Hepatocyte (in vitro differentiated cells): ENCODE results near the gene NXPE3. TPM values are rescaled to one million over a fixed set of nuclear protein-coding genes. Genes with fewer than 3 reads are reported as not detected.
A peak's percentile ranks its signal among the peaks of the same experiment; 100 is the strongest.

ENCODE experiments used
- DNase-seq: peaks from one replicate; pipeline ENCODE4 v3.0.0-alpha.2; 2016; ENCODE audit warnings: low spot score
- H2AFZ ChIP-seq: fragments of 200-600 bp; sonication (generic); 2 replicates; pipeline ENCODE4 v1.6.0; 2016; ENCODE audit warnings: antibody characterized with exemption, mild to moderate bottlenecking
- H3K27ac ChIP-seq: fragments of 200-600 bp; sonication (generic); 2 replicates; pipeline ENCODE4 v1.5.1; 2016; ENCODE audit warnings: mild to moderate bottlenecking
- H3K27me3 ChIP-seq: fragments of 200-600 bp; sonication (generic); 2 replicates; pipeline ENCODE4 v1.6.1; 2016
- H3K36me3 ChIP-seq: fragments of 200-600 bp; sonication (generic); replicated peaks from 2 replicates; pipeline ENCODE4 v1.5.1; 2016; ENCODE audit warnings: low read depth; ENCODE audit not compliant: insufficient read depth
- H3K4me1 ChIP-seq: fragments of 200-600 bp; sonication (generic); 2 replicates; pipeline ENCODE4 v1.5.1; 2016; ENCODE audit warnings: mild to moderate bottlenecking, moderate library complexity; ENCODE audit not compliant: insufficient read depth
- H3K4me2 ChIP-seq: fragments of 200-600 bp; sonication (generic); 2 replicates; pipeline ENCODE4 v1.6.0; 2016
- H3K4me3 ChIP-seq: fragments of 200-600 bp; sonication (generic); 2 replicates; pipeline ENCODE4 v1.5.1; 2016; ENCODE audit warnings: mild to moderate bottlenecking
- H3K79me2 ChIP-seq: fragments of 200-600 bp; sonication (generic); 2 replicates; pipeline ENCODE4 v1.6.0; 2017; ENCODE audit warnings: mild to moderate bottlenecking
- H3K9me2 ChIP-seq: fragments of 200-600 bp; sonication (generic); replicated peaks from 2 replicates; pipeline ENCODE4 v1.6.0; 2017; ENCODE audit warnings: mild to moderate bottlenecking; ENCODE audit not compliant: insufficient read depth
- H3K9me3 ChIP-seq: fragments of 200-600 bp; sonication (generic); 2 replicates; pipeline ENCODE4 v1.5.1; 2016; ENCODE audit warnings: low read depth, mild to moderate bottlenecking
- H4K20me1 ChIP-seq: fragments of 200-600 bp; sonication (generic); 2 replicates; pipeline ENCODE4 v1.6.0; 2016; ENCODE audit warnings: mild to moderate bottlenecking; ENCODE audit not compliant: insufficient read depth, poor library complexity, severe bottlenecking
- EZH2 ChIP-seq: fragments of 200-600 bp; sonication (generic); IDR thresholded peaks from 2 replicates; pipeline ENCODE4 v1.6.1; 2016; ENCODE audit warnings: antibody characterized with exemption, mild to moderate bottlenecking, borderline replicate concordance
- EZH2phosphoT487 ChIP-seq: fragments of 200-600 bp; sonication (generic); IDR thresholded peaks from one replicate; pipeline ENCODE4 v1.6.1; 2018; ENCODE audit warnings: antibody characterized with exemption, mild to moderate bottlenecking, low read depth, moderate library complexity; ENCODE audit not compliant: unreplicated experiment, severe bottlenecking
- WGBS: methylation state at CpG from one replicate; pipeline ENCODE4 v1.1.6; 2016; ENCODE audit warnings: low lambda C conversion rate; ENCODE audit errors: missing lambda C conversion rate; 5-methylcytosine and 5-hydroxymethylcytosine counted together
- polyA plus RNA-seq: library from polyadenylated mRNA; unstranded; fragments of >200 nt; fragmentation: Nextera tagmentation; extraction: Ambion mirVana; gene quantifications from 2 replicates; pipeline ENCODE4 v1.2.1, GENCODE V29; 2016
- total RNA-seq: library from RNA; depleted of rRNA; stranded (reverse); fragments of >200 nt; gene quantifications from 2 replicates; pipeline ENCODE4 v1.2.3, GENCODE V29; 2014
- TF ChIP-seq, protein P1 (sequence below): fragments of 200-600 bp; sonication (generic); IDR thresholded peaks from 2 replicates; pipeline ENCODE4 v1.5.1; 2016; ENCODE audit warnings: antibody characterized with exemption, mild to moderate bottlenecking; ENCODE audit not compliant: poor library complexity

NXPE3 gene
- total and polyA plus RNA-seq, 2 experiments from 2014 or later, result 5.9 TPM

DNA sequence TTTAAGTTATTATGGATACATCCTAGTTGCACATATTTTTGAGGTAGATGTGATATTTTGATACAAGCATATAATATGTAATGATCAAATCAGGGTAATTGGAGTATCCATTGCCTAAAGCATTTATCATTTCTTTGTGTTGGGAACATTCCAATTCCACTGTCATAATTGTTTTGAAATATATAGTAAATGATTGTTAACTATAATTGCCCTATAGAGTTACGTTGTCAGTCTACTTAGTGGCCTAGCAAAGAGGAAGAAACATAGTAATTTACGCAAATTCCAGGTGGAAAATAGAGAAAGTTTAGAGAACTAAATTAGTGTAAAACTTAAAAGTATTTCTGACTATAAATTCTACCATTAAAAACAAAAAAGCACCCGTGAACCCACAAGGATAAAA lies 24.9 kb downstream of the NXPE3 start:
- H3K4me3 ChIP-seq, result no peak overlapping the region
- no peaks in the 10 kb centered on the region for H4K20me1 ChIP-seq
- no peak overlapping the region for H3K4me2 ChIP-seq
- H3K9me3 ChIP-seq, result no peaks in the 10 kb centered on the region
- H3K9me2 ChIP-seq, result no peaks in the 10 kb centered on the region
- no peaks in the 10 kb centered on the region for H3K4me1 ChIP-seq
- WGBS, result 75% methylated on average over 3 of the region's 3 CpGs
- H3K27me3 ChIP-seq, result no peaks in the 10 kb centered on the region
- no peak for DNase-seq
- H2AFZ ChIP-seq, result no peak overlapping the region
- no peak overlapping the region for H3K27ac ChIP-seq
- no peaks in the 10 kb centered on the region for H3K36me3 ChIP-seq
- H3K79me2 ChIP-seq, result no peaks in the 10 kb centered on the region
- TF ChIP-seq EZH2, result no peak
- TF ChIP-seq, protein P1, sequence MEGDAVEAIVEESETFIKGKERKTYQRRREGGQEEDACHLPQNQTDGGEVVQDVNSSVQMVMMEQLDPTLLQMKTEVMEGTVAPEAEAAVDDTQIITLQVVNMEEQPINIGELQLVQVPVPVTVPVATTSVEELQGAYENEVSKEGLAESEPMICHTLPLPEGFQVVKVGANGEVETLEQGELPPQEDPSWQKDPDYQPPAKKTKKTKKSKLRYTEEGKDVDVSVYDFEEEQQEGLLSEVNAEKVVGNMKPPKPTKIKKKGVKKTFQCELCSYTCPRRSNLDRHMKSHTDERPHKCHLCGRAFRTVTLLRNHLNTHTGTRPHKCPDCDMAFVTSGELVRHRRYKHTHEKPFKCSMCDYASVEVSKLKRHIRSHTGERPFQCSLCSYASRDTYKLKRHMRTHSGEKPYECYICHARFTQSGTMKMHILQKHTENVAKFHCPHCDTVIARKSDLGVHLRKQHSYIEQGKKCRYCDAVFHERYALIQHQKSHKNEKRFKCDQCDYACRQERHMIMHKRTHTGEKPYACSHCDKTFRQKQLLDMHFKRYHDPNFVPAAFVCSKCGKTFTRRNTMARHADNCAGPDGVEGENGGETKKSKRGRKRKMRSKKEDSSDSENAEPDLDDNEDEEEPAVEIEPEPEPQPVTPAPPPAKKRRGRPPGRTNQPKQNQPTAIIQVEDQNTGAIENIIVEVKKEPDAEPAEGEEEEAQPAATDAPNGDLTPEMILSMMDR, result no peak
- TF ChIP-seq EZH2phosphoT487, result no peak

- WGBS, result 81% methylated on average over 1 of the region's 1 CpG
- H3K36me3 ChIP-seq, result no peaks in the 10 kb centered on the region
- TF ChIP-seq EZH2phosphoT487 (no peak), EZH2 (no peak)
- TF ChIP-seq, protein P1, result no peak
- no peak overlapping the region for H3K4me3 ChIP-seq
- H3K9me2 ChIP-seq, result no peaks in the 10 kb centered on the region
- H3K4me2 ChIP-seq, result no peak overlapping the region
- no peak overlapping the region for H3K27ac ChIP-seq
- peaks cover 10% of the 10 kb centered on the region for H3K4me1 ChIP-seq
- H2AFZ ChIP-seq, result no peak overlapping the region
- H3K79me2 ChIP-seq, result no peaks in the 10 kb centered on the region
- H3K9me3 ChIP-seq, result no peaks in the 10 kb centered on the region
- DNase-seq, result no peak
- no peaks in the 10 kb centered on the region for H3K27me3 ChIP-seq
- no peaks in the 10 kb centered on the region for H4K20me1 ChIP-seq
Observed at GRCh38 chr3:101806491-101806890, 27.5 kb downstream of the NXPE3 start.

DNA sequence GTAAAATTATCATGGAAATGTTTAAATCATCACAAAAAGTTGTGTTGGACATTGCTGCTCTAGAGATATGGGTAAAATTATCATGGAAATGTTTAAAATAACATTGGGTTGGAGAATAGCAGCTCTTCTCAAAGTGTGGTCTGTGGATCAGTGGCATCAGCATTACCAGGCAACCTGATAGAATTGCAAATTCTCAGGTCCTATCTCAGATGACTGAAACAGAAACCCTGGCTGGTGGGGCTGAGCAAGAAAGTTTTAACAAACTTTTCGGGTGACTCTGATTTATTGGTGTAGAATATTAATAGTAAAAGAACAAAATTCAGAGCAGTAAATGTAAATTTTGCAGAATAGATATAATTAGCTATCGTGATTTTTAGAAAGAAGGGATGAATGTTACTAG lies 28.9 kb downstream of the NXPE3 start:
- H3K79me2 ChIP-seq, result no peaks in the 10 kb centered on the region
- peaks cover 10% of the 10 kb centered on the region for H3K4me1 ChIP-seq
- no peaks in the 10 kb centered on the region for H4K20me1 ChIP-seq
- no peaks in the 10 kb centered on the region for H3K27me3 ChIP-seq
- no peaks in the 10 kb centered on the region for H3K9me2 ChIP-seq
- H3K4me3 ChIP-seq, result no peak overlapping the region
- no peak overlapping the region for H3K27ac ChIP-seq
- H2AFZ ChIP-seq, result no peak overlapping the region
- no peaks in the 10 kb centered on the region for H3K9me3 ChIP-seq
- H3K36me3 ChIP-seq, result no peaks in the 10 kb centered on the region
- no peak for DNase-seq
- TF ChIP-seq EZH2 (no peak), EZH2phosphoT487 (no peak)
- TF ChIP-seq, protein P1, result no peak
- no peak overlapping the region for H3K4me2 ChIP-seq
- 90% methylated on average over 2 of the region's 2 CpGs for WGBS

GRCh38 chr3:101809178-101810021 lies 30.4 kb downstream of the NXPE3 start:
- TF ChIP-seq, protein P1, result peak; percentile 64
- TF ChIP-seq EZH2phosphoT487, result no peak
- Histone ChIP-seq H3K27me3 (no peaks in the 10 kb centered on the region), H3K4me1 (peaks cover 16% of the 10 kb centered on the region), H3K36me3 (no peaks in the 10 kb centered on the region), H3K4me3 (no peak overlapping the region), H3K4me2 (no peak overlapping the region), H3K9me2 (no peaks in the 10 kb centered on the region), H3K27ac (no peak overlapping the region), H2AFZ (no peak overlapping the region), H3K9me3 (no peaks in the 10 kb centered on the region), H3K79me2 (peaks cover 2% of the 10 kb centered on the region), H4K20me1 (no peaks in the 10 kb centered on the region)
- DNase-seq, result peak; percentile 67
